ENCODE measurements around the gene SLC2A4.
A peak's percentile ranks its signal among the peaks of the same experiment; 100 is the strongest.

The SLC2A4 gene

DNA sequence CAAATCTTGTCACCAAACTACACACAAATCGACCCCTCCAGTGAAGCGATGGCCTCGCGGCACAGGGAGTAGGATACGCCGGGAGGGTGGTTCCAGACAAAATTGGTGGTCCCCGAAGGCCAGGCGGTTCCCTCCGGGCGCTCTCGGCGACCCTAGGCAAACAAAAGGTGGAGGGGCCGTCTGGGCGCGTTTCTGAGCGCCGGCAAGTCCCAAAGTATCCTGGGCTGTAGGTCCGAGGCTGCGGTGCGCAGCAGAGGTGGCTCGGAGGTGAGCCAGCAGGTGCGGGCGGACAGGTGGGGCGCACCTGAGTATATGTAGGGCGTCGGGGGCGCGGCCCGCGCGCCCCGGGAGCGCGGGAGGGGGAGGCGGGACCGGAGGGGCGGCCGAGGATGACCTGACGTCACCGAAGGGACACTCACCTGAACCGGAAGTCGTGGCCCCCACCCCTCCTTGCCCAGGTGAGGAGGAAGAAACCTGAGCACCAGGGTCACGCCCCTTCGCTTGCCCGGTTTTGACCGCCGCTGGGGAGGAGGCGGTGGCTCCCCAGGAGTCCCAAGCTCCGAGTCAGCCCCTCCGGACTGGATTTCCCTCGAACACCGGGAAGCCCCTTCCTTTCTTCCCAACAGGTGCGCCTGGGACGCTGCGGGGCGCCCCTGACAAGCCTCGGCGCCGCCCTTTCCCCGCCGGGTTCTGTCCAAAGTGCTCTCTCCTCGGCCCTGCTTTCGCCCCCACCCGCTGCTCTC is 19.2 kb upstream of the SLC2A4 start, which contains the start of gene CLDN7:
Gene CLDN7, minus strand, starts transcription at position 287 of the 743 bp plus-strand sequence. CDS start 435 bp downstream, outside the sequence.
- DNase-seq (ENCODE audit: low read depth, low spot score) = no peak

DNA sequence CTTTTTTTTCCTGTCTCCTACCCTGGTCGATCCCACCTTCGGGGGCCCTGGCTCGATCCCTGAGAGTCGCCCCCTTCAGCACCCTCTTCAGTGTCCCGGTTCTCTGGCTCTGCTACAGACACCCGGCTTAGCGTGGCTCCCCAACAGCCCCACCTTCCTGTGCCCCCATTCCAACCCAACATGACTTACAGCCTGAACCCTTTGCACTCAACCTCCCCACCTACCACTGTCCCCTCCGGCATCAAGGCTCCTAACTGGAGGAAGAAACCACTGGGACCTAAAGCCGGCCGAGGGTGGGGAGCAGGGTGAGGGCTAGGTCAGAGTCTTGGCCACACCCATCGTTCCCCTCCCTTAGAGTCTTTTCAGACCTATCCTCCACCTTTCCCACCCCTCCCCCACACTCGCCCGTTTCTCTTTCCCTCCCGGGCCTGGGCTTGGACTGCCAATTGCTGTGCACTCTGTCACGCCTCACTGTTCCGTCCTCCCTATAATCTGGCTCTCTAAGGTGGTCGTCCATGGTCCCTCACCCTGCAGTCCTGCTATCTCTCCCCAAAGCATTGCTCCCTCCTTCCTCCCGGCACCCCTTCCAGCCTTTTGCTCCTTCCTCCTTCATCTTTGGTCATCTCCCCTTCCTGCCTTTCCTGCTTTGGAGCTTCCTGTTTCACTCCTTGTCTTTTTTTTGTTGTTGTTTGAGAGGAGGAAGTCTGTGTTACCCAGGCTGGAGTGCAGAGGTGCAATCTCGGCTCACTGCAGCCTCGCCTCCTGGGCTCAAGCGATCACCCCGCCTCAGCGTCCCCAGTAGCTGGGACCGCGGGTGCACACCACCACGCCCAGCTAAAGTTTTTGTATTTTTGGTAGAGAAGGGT is 18.4 kb upstream of the SLC2A4 start:
- peaks cover 34% of the 10 kb centered on the region for H3K27me3 ChIP-seq (ENCODE audit: insufficient read depth, insufficient read length)
- H3K9ac ChIP-seq (ENCODE audit: insufficient read length, low read depth) = peak overlapping the region; percentile 79
- DNase-seq (ENCODE audit: low read depth, low spot score) = no peak
- peaks cover 2% of the 10 kb centered on the region for H3K4me1 ChIP-seq (ENCODE audit: insufficient read depth, insufficient read length)
- peak overlapping the region; percentile 59 for H3K4me3 ChIP-seq (ENCODE audit: insufficient read length, low read depth)
- no peaks in the 10 kb centered on the region for H3K9me3 ChIP-seq (ENCODE audit: insufficient read depth, low read length)
- TF ChIP-seq YY1 (IDR thresholded peaks at IDR 0.05; ENCODE audit: insufficient read depth, insufficient read length) (no peak), ZNF274 (IDR thresholded peaks at IDR 0.05; ENCODE audit: low read depth, low read length) (no peak), SUZ12 (IDR thresholded peaks at IDR 0.05; ENCODE audit: extremely low read depth, insufficient read depth, insufficient read length) (no peak)
- H3K36me3 ChIP-seq (ENCODE audit: insufficient read depth, insufficient read length, low read length) = peaks cover 19% of the 10 kb centered on the region

More for the DNA sequence above, 19.2 kb upstream of the SLC2A4 start, which contains the start of gene CLDN7:
- H3K36me3 ChIP-seq (ENCODE audit: insufficient read depth, insufficient read length, low read length) = peaks cover 25% of the 10 kb centered on the region
- H3K9me3 ChIP-seq (ENCODE audit: insufficient read depth, low read length) = no peaks in the 10 kb centered on the region
- peaks cover 2% of the 10 kb centered on the region for H3K4me1 ChIP-seq (ENCODE audit: insufficient read depth, insufficient read length)
- peaks cover 34% of the 10 kb centered on the region for H3K27me3 ChIP-seq (ENCODE audit: insufficient read depth, insufficient read length)
- H3K9ac ChIP-seq (ENCODE audit: insufficient read length, low read depth) = peak within 1 kb of the TSS; percentile 81
- TF ChIP-seq SUZ12 (IDR thresholded peaks at IDR 0.05; ENCODE audit: extremely low read depth, insufficient read depth, insufficient read length) (no peak), ZNF274 (IDR thresholded peaks at IDR 0.05; ENCODE audit: low read depth, low read length) (no peak), YY1 (IDR thresholded peaks at IDR 0.05; ENCODE audit: insufficient read depth, insufficient read length) (no peak)
- peak within 1 kb of the TSS; percentile 59 for H3K4me3 ChIP-seq (ENCODE audit: insufficient read length, low read depth)

DNA sequence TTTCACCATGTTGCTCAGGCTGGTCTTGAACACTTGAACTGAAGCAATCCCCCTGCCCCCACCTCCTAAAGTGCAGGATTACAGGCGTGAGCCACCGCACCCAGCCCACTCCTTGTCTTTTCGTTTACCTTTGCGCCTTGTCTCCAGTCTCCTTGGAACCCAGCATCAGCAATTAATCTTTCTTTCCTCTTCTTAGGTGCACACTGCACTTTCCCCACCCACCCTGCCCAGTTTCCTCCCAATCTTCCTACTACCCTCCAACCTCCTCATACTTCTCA is 17.8 kb upstream of the SLC2A4 start:
- no peak for TF ChIP-seq YY1 (IDR thresholded peaks at IDR 0.05; ENCODE audit: insufficient read depth, insufficient read length)
- no peak for TF ChIP-seq SUZ12 (IDR thresholded peaks at IDR 0.05; ENCODE audit: extremely low read depth, insufficient read depth, insufficient read length)
- no peak for TF ChIP-seq ZNF274 (IDR thresholded peaks at IDR 0.05; ENCODE audit: low read depth, low read length)
- peak overlapping the region; percentile 79 for H3K9ac ChIP-seq (ENCODE audit: insufficient read length, low read depth)
- DNase-seq (ENCODE audit: low read depth, low spot score) = no peak
- H3K4me3 ChIP-seq (ENCODE audit: insufficient read length, low read depth) = peak overlapping the region; percentile 59
- H3K9me3 ChIP-seq (ENCODE audit: insufficient read depth, low read length) = no peaks in the 10 kb centered on the region
- H3K36me3 ChIP-seq (ENCODE audit: insufficient read depth, insufficient read length, low read length) = peaks cover 15% of the 10 kb centered on the region
- peaks cover 2% of the 10 kb centered on the region for H3K4me1 ChIP-seq (ENCODE audit: insufficient read depth, insufficient read length)
- H3K27me3 ChIP-seq (ENCODE audit: insufficient read depth, insufficient read length) = peaks cover 34% of the 10 kb centered on the region

DNA sequence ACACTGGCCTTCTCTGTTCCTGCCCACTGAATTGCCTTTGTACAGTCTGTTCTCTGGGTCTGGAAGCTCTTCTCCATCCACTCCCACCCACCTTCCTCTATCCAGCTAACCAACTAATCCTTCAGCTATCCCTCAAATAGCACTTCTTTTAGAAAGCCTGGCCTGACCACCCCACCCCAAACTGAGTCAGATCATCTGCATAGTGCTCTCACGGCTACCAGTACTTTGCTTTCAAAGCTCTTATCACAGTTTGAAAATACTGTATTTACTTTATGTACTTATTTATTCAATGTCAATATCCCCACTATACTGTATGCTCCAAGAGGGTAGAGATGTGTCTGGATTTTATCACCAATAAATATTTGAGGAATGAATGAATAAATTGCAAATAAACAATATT is 14.7 kb upstream of the SLC2A4 start:
- Histone ChIP-seq H3K4me3 (ENCODE audit: insufficient read length, low read depth) (no peak overlapping the region), H3K9me3 (ENCODE audit: insufficient read depth, low read length) (no peaks in the 10 kb centered on the region), H3K9ac (ENCODE audit: insufficient read length, low read depth) (no peak overlapping the region), H3K36me3 (ENCODE audit: insufficient read depth, insufficient read length, low read length) (no peaks in the 10 kb centered on the region), H3K27me3 (ENCODE audit: insufficient read depth, insufficient read length) (peaks cover 21% of the 10 kb centered on the region), H3K4me1 (ENCODE audit: insufficient read depth, insufficient read length) (peaks cover 2% of the 10 kb centered on the region)
- no peak for DNase-seq (ENCODE audit: low read depth, low spot score)
- no peak for TF ChIP-seq YY1 (IDR thresholded peaks at IDR 0.05; ENCODE audit: insufficient read depth, insufficient read length)
- TF ChIP-seq SUZ12 (IDR thresholded peaks at IDR 0.05; ENCODE audit: extremely low read depth, insufficient read depth, insufficient read length) = no peak
- no peak for TF ChIP-seq ZNF274 (IDR thresholded peaks at IDR 0.05; ENCODE audit: low read depth, low read length)

DNA sequence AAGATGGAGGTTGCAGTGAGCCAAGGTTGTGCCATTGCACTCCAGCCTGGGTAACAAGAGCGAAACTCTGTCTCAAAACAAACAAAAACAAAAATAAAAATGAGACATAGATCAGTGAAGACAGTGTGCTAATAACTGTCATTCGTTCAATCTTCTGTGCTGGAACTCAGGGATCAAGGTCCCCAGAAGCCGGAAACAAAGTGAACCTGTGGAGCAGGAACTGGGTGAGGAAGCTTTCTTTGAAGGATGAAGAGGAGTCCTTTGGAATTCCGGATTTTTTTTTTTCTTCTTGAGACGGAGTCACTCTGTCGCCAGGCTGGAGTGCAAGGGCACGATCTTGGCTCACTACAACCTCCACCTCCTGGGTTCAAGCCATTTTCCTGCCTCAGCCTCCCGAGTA is 2.1 kb upstream of the SLC2A4 start:
- Histone ChIP-seq H3K9me3 (ENCODE audit: insufficient read depth, low read length) (no peaks in the 10 kb centered on the region), H3K4me3 (ENCODE audit: insufficient read length, low read depth) (no peak overlapping the region), H3K4me1 (ENCODE audit: insufficient read depth, insufficient read length) (no peaks in the 10 kb centered on the region), H3K27me3 (ENCODE audit: insufficient read depth, insufficient read length) (peaks cover 14% of the 10 kb centered on the region), H3K9ac (ENCODE audit: insufficient read length, low read depth) (no peak overlapping the region), H3K36me3 (ENCODE audit: insufficient read depth, insufficient read length, low read length) (no peaks in the 10 kb centered on the region)
- DNase-seq (ENCODE audit: low read depth, low spot score) = no peak
- no peak for TF ChIP-seq SUZ12 (IDR thresholded peaks at IDR 0.05; ENCODE audit: extremely low read depth, insufficient read depth, insufficient read length)
- TF ChIP-seq YY1 (IDR thresholded peaks at IDR 0.05; ENCODE audit: insufficient read depth, insufficient read length) = no peak
- no peak for TF ChIP-seq ZNF274 (IDR thresholded peaks at IDR 0.05; ENCODE audit: low read depth, low read length)

DNA sequence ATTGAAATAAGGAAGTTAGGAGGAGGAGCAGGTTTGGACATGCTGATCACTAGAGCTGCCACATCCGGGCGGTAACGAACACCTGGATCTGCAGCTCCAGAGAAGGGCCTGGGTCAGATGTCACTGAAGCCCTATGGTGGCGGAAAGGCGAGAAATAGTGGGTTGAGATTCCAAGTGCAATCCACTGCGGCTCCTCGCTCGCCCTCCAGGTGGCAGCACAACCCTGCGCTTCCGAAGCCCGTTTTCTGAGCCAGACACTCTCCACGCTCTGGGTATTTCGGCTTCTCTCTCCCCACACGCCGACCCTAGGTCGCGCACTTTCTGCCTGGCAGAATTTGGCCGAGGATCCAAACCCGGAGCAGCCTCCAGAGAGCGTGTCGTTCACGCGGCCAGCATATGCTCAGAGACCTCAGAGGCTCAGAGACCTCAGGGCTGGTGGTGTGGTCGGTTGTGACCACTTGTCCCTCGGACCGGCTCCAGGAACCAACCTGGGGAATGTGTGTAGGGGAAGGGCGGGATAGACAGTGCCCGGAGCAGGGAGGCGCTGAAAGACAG is 922 bp upstream of the SLC2A4 start:
- Histone ChIP-seq H3K36me3 (ENCODE audit: insufficient read depth, insufficient read length, low read length) (no peaks in the 10 kb centered on the region), H3K27me3 (ENCODE audit: insufficient read depth, insufficient read length) (peaks cover 14% of the 10 kb centered on the region), H3K4me1 (ENCODE audit: insufficient read depth, insufficient read length) (no peaks in the 10 kb centered on the region), H3K9ac (ENCODE audit: insufficient read length, low read depth) (peak overlapping the region; percentile 79), H3K4me3 (ENCODE audit: insufficient read length, low read depth) (peak overlapping the region; percentile 33), H3K9me3 (ENCODE audit: insufficient read depth, low read length) (no peaks in the 10 kb centered on the region)
- TF ChIP-seq SUZ12 (IDR thresholded peaks at IDR 0.05; ENCODE audit: extremely low read depth, insufficient read depth, insufficient read length) (no peak), YY1 (IDR thresholded peaks at IDR 0.05; ENCODE audit: insufficient read depth, insufficient read length) (no peak), ZNF274 (IDR thresholded peaks at IDR 0.05; ENCODE audit: low read depth, low read length) (no peak)
- DNase-seq (ENCODE audit: low read depth, low spot score) = peak; percentile 63
